ENCODE results near the gene DIPK1C.

Gene DIPK1C

DNA sequence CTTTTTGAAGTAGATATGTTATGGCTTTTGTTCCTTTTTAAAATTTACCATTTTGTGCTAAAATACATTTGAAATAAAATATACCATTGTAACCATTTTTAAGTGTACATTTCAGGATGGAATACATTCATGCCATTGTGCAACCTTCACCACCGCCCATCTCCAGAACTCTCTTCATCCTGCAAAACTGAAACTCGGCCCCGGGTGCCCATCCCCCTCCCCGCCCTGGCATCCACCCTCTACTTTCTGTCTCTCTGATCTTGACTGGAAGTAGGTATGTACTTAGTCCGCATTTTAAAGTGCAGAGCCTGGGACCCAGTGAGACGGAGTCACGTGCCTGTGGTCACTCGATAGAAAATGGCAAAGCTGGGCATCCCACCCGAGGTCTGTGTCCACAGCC lies 45.6 kb downstream of the DIPK1C start:
- no peak overlapping the region for H3K4me2 ChIP-seq
- no peaks in the 10 kb centered on the region for H4K20me1 ChIP-seq (ENCODE audit: insufficient read depth)

DNA sequence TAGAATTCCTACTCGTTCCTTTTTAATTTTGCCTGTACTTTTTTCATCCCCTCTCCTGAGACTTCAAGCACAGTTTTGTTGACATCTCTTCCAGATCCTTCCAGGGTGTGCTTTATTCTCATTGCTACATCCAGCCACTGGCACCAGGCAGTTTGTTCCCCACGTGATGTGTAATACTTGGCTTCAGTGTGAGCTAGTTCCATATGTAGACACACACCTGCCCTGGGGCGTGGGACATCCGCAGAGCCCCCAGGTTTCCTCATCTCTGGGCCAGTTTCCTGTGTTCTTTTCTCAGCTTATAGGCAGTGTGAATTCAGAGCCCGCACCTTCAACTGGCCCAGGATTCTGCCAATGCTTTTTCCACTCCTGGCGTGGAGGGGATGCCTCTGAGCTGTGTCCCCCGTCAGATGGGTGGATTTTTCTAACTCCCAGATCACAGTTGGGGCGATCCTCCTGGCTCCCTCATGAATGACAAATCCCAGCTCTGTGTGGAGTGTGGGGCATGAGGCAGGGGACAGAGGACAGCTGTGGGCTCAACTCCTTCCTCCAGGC lies 46.6 kb downstream of the DIPK1C start:
- no peaks in the 10 kb centered on the region for H3K79me2 ChIP-seq (ENCODE audit: insufficient read depth, low read depth)
- TF ChIP-seq, protein P1, sequence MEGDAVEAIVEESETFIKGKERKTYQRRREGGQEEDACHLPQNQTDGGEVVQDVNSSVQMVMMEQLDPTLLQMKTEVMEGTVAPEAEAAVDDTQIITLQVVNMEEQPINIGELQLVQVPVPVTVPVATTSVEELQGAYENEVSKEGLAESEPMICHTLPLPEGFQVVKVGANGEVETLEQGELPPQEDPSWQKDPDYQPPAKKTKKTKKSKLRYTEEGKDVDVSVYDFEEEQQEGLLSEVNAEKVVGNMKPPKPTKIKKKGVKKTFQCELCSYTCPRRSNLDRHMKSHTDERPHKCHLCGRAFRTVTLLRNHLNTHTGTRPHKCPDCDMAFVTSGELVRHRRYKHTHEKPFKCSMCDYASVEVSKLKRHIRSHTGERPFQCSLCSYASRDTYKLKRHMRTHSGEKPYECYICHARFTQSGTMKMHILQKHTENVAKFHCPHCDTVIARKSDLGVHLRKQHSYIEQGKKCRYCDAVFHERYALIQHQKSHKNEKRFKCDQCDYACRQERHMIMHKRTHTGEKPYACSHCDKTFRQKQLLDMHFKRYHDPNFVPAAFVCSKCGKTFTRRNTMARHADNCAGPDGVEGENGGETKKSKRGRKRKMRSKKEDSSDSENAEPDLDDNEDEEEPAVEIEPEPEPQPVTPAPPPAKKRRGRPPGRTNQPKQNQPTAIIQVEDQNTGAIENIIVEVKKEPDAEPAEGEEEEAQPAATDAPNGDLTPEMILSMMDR (conservative IDR thresholded peaks at IDR 0.05; ENCODE audit: low read depth, low read length): no peak
- no peak overlapping the region for H3K27ac ChIP-seq
- H3K4me3 ChIP-seq (IDR thresholded peaks at IDR 0.05; ENCODE audit: insufficient read depth, low read depth, low read length): no peak overlapping the region
- H3K27me3 ChIP-seq (ENCODE audit: insufficient read depth, low read depth): no peaks in the 10 kb centered on the region
- H3K4me1 ChIP-seq (ENCODE audit: low read depth, poor library complexity, severe bottlenecking): peaks cover 27% of the 10 kb centered on the region
- H3K4me2 ChIP-seq: no peak overlapping the region
- no peak overlapping the region for H3K9ac ChIP-seq
- no peaks in the 10 kb centered on the region for H3K36me3 ChIP-seq (ENCODE audit: insufficient read depth)
- no peaks in the 10 kb centered on the region for H4K20me1 ChIP-seq (ENCODE audit: insufficient read depth)
- H2AFZ ChIP-seq (ENCODE audit: low read depth): no peak overlapping the region

More for the DNA sequence above, 45.6 kb downstream of the DIPK1C start:
- TF ChIP-seq, protein P1 (conservative IDR thresholded peaks at IDR 0.05; ENCODE audit: low read depth, low read length): no peak
- H2AFZ ChIP-seq (ENCODE audit: low read depth): no peak overlapping the region
- peaks cover 27% of the 10 kb centered on the region for H3K4me1 ChIP-seq (ENCODE audit: low read depth, poor library complexity, severe bottlenecking)
- H3K27me3 ChIP-seq (ENCODE audit: insufficient read depth, low read depth): no peaks in the 10 kb centered on the region
- H3K4me3 ChIP-seq (IDR thresholded peaks at IDR 0.05; ENCODE audit: insufficient read depth, low read depth, low read length): no peak overlapping the region
- H3K36me3 ChIP-seq (ENCODE audit: insufficient read depth): no peaks in the 10 kb centered on the region
- H3K27ac ChIP-seq: no peak overlapping the region
- H3K79me2 ChIP-seq (ENCODE audit: insufficient read depth, low read depth): no peaks in the 10 kb centered on the region
- H3K9ac ChIP-seq: no peak overlapping the region

DNA sequence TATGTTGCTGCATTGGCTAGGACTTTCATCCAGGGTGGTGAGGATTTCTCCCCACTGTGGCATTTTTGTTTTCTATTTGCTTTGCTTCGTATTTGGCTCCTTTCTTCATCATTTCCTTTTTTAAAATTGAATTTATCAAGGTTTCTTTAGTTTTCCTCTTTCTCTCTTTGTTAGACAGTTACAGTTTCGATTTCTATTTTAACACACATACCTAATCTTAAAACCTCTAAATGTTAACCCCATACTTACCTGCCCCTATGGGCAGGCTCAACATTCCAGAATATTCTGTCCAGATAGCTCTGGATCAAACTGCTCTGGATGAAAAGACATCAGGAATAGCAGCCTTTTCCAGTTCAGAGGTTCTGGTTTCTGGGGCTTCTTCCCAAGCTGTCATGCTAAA lies 49.2 kb downstream of the DIPK1C start:
- H3K9ac ChIP-seq: peak overlapping the region; percentile 55

DNA sequence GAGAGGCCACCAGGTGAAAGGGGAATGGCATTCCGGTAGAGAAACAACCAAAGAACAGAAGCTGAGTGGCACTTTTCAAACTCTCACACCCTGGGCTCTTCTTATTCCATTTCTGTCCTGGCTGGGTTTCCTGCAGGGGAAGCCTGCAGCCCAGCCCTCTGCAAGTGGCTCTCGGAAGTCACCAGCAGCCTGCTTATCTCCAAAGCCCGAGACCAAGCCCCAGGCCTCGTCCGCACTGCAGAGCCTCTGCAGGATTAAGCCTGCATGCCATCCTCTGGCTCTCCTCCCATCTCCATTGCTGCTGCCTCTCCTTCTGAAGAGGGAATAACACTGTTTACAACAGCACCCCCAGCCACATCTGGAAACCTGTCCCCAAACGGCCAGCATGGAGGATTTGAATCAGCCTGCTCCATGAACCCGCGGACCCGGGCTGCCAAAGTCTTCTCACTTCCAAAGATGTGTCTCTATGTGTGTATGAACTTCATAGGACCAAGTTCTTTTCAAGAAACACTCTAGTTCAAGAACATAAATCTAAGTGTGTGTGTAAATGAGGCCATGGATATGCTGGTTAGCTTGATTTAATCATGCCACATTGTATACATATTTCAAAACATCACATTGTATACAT lies 54.2 kb downstream of the DIPK1C start:
- Histone ChIP-seq H3K27me3 (ENCODE audit: insufficient read depth, low read depth) (no peaks in the 10 kb centered on the region), H3K36me3 (ENCODE audit: insufficient read depth) (no peaks in the 10 kb centered on the region), H4K20me1 (ENCODE audit: insufficient read depth) (no peaks in the 10 kb centered on the region), H3K9ac (no peak overlapping the region), H3K27ac (no peak overlapping the region), H3K4me1 (ENCODE audit: low read depth, poor library complexity, severe bottlenecking) (peaks cover 15% of the 10 kb centered on the region), H3K4me2 (no peak overlapping the region), H3K4me3 (IDR thresholded peaks at IDR 0.05; ENCODE audit: insufficient read depth, low read depth, low read length) (no peak overlapping the region), H3K79me2 (ENCODE audit: insufficient read depth, low read depth) (no peaks in the 10 kb centered on the region), H2AFZ (ENCODE audit: low read depth) (no peak overlapping the region)
- TF ChIP-seq, protein P1 (conservative IDR thresholded peaks at IDR 0.05; ENCODE audit: low read depth, low read length): no peak

More for the DNA sequence above, 49.2 kb downstream of the DIPK1C start:
- Histone ChIP-seq H3K27ac (peak overlapping the region; percentile 78), H3K79me2 (ENCODE audit: insufficient read depth, low read depth) (no peaks in the 10 kb centered on the region), H3K27me3 (ENCODE audit: insufficient read depth, low read depth) (no peaks in the 10 kb centered on the region), H3K4me2 (peak overlapping the region; percentile 80), H3K36me3 (ENCODE audit: insufficient read depth) (no peaks in the 10 kb centered on the region), H3K4me1 (ENCODE audit: low read depth, poor library complexity, severe bottlenecking) (peaks cover 27% of the 10 kb centered on the region), H3K4me3 (IDR thresholded peaks at IDR 0.05; ENCODE audit: insufficient read depth, low read depth, low read length) (no peak overlapping the region), H4K20me1 (ENCODE audit: insufficient read depth) (no peaks in the 10 kb centered on the region), H2AFZ (ENCODE audit: low read depth) (peak overlapping the region; percentile 63)
- TF ChIP-seq, protein P1 (conservative IDR thresholded peaks at IDR 0.05; ENCODE audit: low read depth, low read length): no peak
